T-helper 2 cell treated with Interferon-gamma antibody and Interleukin-4, amounts not matched to agents 5 μg/mL and 100 μg/mL, for 36 hours (primary cell): ENCODE results near the gene MCM3AP.
A peak's percentile ranks its signal among the peaks of the same experiment; 100 is the strongest.

Source experiments
- DNase-seq: peaks from one replicate; pipeline ENCODE4 v3.0.0; 2021; ENCODE audit warnings: low spot score
- H3K27ac Mint-ChIP-seq: one replicate; pipeline ENCODE4 v1.8.0; 2021; ENCODE audit warnings: mild to moderate bottlenecking, mixed read lengths
- H3K27me3 Mint-ChIP-seq: one replicate; pipeline ENCODE4 v1.8.0; 2021; ENCODE audit warnings: low read depth, mixed read lengths
- H3K36me3 Mint-ChIP-seq: one replicate; pipeline ENCODE4 v1.8.0; 2021; ENCODE audit warnings: low read depth, mixed read lengths
- H3K4me1 Mint-ChIP-seq: one replicate; pipeline ENCODE4 v1.8.0; 2021; ENCODE audit warnings: low read depth, mixed read lengths
- H3K4me3 Mint-ChIP-seq: one replicate; pipeline ENCODE4 v1.8.0; 2022; ENCODE audit warnings: mild to moderate bottlenecking, moderate library complexity, mixed read lengths
- H3K9me3 Mint-ChIP-seq: one replicate; pipeline ENCODE4 v1.8.0; 2021; ENCODE audit warnings: mixed read lengths

MCM3AP gene

DNA sequence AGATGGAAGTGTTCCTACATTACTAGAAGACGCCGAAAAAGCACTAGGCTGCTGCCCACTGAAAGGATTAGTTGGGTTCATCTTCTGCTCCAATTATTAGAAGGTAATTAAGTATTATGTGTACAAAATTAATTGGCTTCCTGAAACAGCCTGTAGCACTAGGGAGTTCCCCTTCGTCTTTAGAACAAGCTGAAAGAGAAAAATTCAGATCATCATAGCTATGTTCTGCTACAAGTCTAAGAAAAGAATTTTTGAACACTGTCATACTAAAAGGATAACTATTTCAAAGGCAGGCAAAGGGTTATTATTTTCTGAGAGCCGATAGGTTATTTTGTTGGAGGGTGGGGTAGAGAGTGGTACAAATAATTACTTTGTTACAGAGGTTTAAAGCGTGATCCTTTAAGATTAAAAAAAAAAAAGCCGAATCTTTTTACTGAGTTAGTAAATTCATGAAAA is at the start of gene MCM3AP:
Gene MCM3AP (minus strand): TSS at position 406 of the 456 bp plus-strand sequence. CDS start 325 bp downstream, at position 81.
- H3K4me3 Mint-ChIP-seq: peak within 1 kb of the TSS; percentile 97
- H3K27ac Mint-ChIP-seq: peak within 1 kb of the TSS; percentile 97
- H3K4me1 Mint-ChIP-seq: peaks cover 37% of the 10 kb centered on the region
- no peak for DNase-seq
- peaks cover 40% of the 10 kb centered on the region for H3K36me3 Mint-ChIP-seq
- H3K27me3 Mint-ChIP-seq: no peaks in the 10 kb centered on the region
- no peaks in the 10 kb centered on the region for H3K9me3 Mint-ChIP-seq

DNA sequence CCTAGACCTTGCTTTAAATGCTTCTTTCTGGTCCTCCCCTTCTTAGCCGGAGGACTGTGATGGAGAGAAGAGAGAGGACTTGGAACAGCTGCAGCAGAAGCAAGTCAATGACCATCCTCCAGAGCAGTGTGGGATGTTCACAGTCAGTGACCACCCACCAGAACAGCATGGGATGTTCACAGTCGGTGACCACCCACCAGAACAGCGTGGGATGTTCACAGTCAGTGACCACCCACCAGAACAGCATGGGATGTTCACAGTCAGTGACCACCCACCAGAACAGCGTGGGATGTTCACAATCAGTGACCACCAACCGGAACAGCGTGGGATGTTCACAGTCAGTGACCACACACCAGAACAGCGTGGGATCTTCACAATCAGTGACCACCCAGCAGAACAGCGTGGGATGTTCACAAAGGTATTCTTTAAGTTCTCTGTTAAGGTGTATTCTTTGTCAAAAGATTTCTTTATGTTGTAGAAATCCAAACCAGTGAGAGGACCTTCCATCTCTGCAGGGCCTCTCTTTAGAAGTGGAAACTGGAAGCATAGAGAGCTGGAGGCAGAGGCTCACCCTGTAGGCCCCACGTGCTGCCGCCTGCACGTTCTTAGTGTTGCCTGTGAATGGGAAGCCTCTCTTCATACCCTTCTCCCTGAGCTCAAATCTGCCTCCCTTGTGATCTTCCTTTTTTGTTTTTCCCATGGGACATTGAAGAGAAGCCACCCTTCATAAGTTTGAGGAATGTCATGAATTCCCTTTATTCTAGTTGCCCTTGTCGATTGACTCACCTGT is 49.1 kb upstream of the MCM3AP start:
- DNase-seq: no peak
- H3K27ac Mint-ChIP-seq: no peak overlapping the region
- no peaks in the 10 kb centered on the region for H3K4me1 Mint-ChIP-seq
- H3K36me3 Mint-ChIP-seq: peaks cover 39% of the 10 kb centered on the region
- H3K27me3 Mint-ChIP-seq: no peaks in the 10 kb centered on the region
- H3K4me3 Mint-ChIP-seq: no peak overlapping the region
- no peaks in the 10 kb centered on the region for H3K9me3 Mint-ChIP-seq

DNA sequence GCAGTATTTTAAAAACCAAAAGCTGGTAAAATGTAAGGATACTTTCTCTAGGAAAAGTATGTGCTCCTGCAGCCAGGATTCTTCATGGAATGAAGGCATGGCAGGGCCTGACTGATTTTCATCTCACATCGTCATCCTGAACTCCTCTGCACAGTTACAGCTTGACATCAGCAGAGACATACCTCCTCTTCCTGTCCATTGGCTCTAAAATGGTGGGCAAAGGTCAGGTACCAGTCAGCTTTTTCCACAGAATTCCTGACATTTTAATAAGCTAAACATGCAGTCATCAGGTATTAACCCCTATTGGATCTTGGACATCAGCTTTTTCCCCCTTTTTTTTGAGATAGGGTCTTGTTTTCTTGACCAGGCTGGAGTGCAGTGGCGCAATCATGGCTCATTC is 44.4 kb upstream of the MCM3AP start:
- Mint-ChIP-seq H3K36me3 (peaks cover 34% of the 10 kb centered on the region), H3K4me1 (peaks cover 14% of the 10 kb centered on the region), H3K9me3 (no peaks in the 10 kb centered on the region), H3K27me3 (no peaks in the 10 kb centered on the region), H3K27ac (no peak overlapping the region), H3K4me3 (no peak overlapping the region)
- no peak for DNase-seq

DNA sequence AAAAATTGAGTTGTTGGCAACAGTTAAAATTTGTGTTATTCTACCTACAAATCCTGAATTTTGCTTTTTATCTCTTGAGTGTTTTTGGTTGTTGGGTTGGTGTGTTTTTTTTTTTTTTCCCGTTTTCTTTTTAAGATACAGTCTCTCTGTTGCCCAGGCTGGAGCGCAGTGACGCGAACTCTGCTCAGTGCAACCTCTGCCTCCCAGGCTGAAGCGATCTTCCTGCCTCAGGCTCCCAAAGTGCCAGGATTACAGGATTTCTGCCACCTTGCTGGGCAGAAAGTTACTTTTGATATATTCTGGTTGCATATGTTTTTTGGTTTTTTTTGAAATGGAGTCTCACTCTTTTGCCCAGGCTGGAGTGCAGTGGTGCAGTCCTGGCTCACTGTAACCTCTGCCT is 42.7 kb upstream of the MCM3AP start:
- H3K27me3 Mint-ChIP-seq: no peaks in the 10 kb centered on the region
- H3K27ac Mint-ChIP-seq: no peak overlapping the region
- H3K4me3 Mint-ChIP-seq: no peak overlapping the region
- H3K9me3 Mint-ChIP-seq: no peaks in the 10 kb centered on the region
- peaks cover 14% of the 10 kb centered on the region for H3K4me1 Mint-ChIP-seq
- DNase-seq: no peak
- peaks cover 34% of the 10 kb centered on the region for H3K36me3 Mint-ChIP-seq

DNA sequence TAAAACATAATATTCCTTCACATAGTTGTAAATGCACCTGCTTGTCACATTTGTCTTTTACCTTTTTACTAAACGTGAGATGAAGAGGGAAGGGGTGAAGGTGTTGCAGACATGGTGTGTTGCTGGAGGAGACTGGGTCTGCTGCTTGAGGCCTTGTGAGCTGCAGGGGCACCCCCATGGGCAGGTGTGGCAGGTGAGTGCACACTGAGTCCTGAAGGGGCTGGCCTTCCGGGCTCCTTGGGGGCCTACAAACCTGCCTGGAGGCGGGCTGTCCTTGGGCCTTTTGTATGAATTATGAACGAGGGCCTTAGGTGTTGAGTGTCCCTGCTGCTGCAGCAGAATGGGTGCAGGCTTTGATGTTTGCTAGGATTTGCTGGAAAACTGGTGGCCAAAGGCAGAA is 42.3 kb upstream of the MCM3AP start:
- Mint-ChIP-seq H3K9me3 (no peaks in the 10 kb centered on the region), H3K27me3 (no peaks in the 10 kb centered on the region), H3K4me1 (peaks cover 14% of the 10 kb centered on the region), H3K4me3 (no peak overlapping the region), H3K36me3 (peaks cover 37% of the 10 kb centered on the region), H3K27ac (no peak overlapping the region)
- no peak for DNase-seq

DNA sequence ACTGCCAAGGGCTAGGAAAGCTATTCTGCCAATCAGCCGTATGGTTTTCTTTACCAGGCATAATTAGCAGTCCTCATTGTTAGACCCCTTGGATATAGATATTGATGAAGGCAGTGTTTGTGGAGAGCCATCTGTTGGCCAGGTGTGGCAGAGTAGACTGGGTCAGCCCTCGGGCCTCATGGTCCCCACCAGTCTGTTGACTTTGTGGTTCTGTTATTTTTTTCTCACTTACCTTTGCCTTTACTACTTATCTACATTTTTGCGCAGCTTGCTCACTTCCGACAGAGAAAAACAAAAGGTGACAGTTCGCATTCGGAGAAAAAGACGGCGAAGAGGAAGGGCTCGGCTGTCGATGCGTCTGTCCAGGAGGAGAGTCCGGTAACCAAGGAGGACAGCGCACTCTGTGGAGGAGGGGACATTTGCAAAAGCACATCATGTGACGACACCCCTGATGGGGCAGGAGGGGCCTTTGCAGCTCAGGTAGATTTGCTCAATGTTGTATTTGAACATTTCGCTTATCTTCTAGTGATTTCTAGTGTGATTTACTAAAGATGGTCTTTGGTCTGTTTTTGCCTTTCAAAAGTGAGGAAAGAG is 40.8 kb upstream of the MCM3AP start:
- Mint-ChIP-seq H3K27ac (peak overlapping the region; percentile 31), H3K27me3 (no peaks in the 10 kb centered on the region), H3K4me3 (peak overlapping the region; percentile 61), H3K36me3 (peaks cover 49% of the 10 kb centered on the region), H3K9me3 (no peaks in the 10 kb centered on the region), H3K4me1 (peaks cover 24% of the 10 kb centered on the region)
- DNase-seq: no peak

DNA sequence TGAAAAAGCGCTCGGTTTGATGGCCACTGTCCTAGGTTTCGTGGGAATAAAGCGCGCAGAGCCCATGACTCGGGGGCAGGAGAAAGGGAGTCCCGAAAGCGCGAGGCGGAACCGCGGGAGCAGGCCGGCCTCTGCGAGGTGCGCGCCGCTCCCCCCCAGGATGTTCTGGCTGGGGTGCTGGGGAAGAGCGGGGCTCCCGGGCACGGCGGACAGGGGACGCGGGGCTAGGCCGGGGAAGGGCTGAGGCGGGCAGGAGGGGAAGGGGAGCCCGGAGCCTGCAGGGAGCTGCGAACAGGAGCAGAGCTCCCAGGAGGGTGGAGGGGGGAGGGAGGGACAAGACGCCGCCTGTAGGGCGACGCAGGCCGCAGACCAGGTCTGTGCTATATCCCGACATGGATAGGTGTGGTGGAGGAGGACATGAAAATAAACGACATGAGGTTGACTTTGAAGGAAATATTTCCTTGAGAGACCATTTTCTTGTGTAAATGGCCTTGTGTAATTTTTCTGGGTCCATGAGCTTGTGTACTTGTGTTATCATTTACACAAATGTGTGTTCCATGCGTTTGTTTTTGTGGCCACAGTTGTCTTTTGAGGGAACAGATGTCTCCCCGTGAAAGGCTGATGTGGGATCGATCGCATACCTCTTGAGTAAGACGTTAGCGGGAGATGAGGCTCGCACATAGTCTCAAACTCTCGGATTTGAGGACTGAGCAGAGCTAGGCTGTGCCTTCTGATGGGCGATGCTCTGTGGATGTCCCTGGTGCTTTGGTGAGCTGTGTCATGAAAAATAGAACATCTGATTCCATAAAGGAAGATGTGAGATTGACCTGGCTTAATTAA is 39.9 kb upstream of the MCM3AP start:
- no peaks in the 10 kb centered on the region for H3K27me3 Mint-ChIP-seq
- H3K36me3 Mint-ChIP-seq: peaks cover 51% of the 10 kb centered on the region
- peak overlapping the region; percentile 87 for H3K27ac Mint-ChIP-seq
- H3K4me1 Mint-ChIP-seq: peaks cover 32% of the 10 kb centered on the region
- no peaks in the 10 kb centered on the region for H3K9me3 Mint-ChIP-seq
- peak; percentile 35 for DNase-seq
- H3K4me3 Mint-ChIP-seq: peak overlapping the region; percentile 87

DNA sequence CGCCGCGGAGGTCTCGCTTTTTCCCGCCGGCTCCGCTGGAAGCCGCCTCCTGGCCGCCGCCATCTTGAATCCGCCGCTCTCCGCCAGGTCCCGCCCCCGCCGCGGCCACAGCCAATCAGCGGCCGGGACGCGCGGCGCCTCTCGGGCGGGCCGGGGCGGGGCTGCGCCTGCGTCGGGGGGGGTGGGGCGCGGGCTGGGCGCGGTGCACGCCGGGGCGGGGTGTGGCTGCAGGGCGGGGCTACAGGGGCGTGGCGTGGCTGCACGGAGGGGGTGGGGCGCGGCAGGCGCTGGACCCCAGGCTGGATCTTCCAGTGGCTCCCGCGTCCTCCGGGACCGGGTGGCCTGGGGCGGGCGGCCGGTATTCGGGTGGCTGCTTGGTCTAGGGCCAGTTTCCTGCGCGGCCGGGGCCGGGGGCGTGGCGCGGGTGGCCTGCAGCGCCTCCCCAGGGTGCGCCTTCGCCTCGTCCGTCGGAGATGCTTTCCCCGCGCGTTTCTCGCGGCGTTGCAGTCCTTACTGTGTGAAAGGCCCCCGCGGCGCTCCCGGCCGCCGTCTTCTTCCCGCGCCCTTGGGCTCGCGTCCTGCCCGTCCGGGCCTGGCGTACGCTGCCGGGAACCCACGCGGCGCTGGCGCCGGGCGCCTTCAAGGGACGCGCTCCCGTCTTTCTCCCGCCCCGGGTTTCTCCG is 39.1 kb upstream of the MCM3AP start:
- H3K4me1 Mint-ChIP-seq: peaks cover 32% of the 10 kb centered on the region
- peak overlapping the region; percentile 97 for H3K27ac Mint-ChIP-seq
- no peaks in the 10 kb centered on the region for H3K9me3 Mint-ChIP-seq
- peak; percentile 82 for DNase-seq
- H3K36me3 Mint-ChIP-seq: peaks cover 53% of the 10 kb centered on the region
- peak overlapping the region; percentile 90 for H3K4me3 Mint-ChIP-seq
- H3K27me3 Mint-ChIP-seq: no peaks in the 10 kb centered on the region

DNA sequence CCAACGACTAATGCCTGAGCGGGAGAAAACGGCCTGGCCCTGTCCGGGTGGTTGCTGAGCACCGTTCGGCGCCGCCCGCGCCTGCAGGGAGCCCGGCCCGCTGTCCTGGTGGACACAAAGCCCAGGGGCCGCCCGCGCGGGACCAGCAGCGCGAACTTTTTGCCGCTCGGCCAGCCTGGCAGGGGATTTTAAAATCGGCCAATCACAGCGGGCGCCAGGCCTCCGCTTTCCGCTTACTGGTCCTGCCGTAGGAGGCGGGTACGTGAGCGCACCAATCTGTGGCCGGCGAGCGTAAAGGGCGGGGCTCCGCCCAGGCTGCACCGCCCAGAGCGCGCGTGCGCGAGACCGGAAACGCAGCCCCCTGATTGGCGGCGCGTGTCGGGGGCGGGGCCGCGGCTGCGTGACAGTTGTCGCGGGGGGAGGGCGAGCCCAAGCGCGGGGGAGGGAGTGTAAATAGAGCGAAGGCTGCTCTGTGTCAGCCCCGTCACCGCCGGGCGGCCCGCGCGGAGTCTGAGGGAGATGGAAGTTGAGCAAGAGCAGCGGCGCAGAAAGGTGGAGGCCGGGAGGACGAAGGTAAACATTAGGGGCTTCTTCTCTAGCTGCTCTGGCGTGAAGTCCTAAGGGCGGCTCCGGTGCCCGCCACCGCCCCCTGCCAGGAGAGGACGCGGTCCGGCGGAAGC is 38.4 kb upstream of the MCM3AP start, which contains the start of the genes C21orf58 and PCNT:
Gene C21orf58 (minus strand): TSS at position 161 of the 680 bp plus-strand sequence. CDS start 1,132 bp downstream, outside the sequence.
Gene PCNT (plus strand): TSS at position 447 of the 680 bp plus-strand sequence. CDS start 73 bp downstream, at position 520.
- peak; percentile 99 for DNase-seq
- Mint-ChIP-seq H3K4me3 (peak within 1 kb of the TSS; percentile 90), H3K36me3 (peaks cover 50% of the 10 kb centered on the region), H3K27ac (peak within 1 kb of the TSS; percentile 97), H3K9me3 (no peaks in the 10 kb centered on the region), H3K27me3 (no peaks in the 10 kb centered on the region), H3K4me1 (peaks cover 38% of the 10 kb centered on the region)

DNA sequence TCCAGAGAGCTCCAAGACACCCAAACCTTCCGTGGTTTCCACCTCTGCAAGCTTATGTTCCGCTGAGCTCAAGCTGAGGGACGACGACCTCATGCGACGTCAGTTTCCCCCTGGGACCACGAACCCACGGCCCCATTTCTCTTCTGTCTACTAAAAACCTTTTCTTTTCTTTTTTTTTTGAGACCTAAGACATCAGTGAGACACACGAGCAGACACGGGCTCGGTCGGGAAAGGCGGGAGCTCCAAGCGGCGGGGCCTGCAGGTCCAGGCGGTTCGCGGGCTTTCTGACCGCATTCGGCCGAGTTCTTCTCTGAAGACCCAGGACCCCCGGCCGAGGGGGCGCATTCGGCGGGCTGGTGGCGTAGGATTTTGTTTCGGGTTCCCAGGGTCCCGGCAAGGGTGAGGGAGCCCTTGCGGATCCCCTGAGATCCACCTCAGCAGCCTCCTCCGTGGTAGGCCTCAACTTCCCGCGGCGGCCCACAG is 37.9 kb upstream of the MCM3AP start:
- peak overlapping the region; percentile 90 for H3K4me3 Mint-ChIP-seq
- no peaks in the 10 kb centered on the region for H3K27me3 Mint-ChIP-seq
- peaks cover 46% of the 10 kb centered on the region for H3K36me3 Mint-ChIP-seq
- no peaks in the 10 kb centered on the region for H3K9me3 Mint-ChIP-seq
- H3K4me1 Mint-ChIP-seq: peaks cover 38% of the 10 kb centered on the region
- DNase-seq: no peak
- peak overlapping the region; percentile 90 for H3K27ac Mint-ChIP-seq

DNA sequence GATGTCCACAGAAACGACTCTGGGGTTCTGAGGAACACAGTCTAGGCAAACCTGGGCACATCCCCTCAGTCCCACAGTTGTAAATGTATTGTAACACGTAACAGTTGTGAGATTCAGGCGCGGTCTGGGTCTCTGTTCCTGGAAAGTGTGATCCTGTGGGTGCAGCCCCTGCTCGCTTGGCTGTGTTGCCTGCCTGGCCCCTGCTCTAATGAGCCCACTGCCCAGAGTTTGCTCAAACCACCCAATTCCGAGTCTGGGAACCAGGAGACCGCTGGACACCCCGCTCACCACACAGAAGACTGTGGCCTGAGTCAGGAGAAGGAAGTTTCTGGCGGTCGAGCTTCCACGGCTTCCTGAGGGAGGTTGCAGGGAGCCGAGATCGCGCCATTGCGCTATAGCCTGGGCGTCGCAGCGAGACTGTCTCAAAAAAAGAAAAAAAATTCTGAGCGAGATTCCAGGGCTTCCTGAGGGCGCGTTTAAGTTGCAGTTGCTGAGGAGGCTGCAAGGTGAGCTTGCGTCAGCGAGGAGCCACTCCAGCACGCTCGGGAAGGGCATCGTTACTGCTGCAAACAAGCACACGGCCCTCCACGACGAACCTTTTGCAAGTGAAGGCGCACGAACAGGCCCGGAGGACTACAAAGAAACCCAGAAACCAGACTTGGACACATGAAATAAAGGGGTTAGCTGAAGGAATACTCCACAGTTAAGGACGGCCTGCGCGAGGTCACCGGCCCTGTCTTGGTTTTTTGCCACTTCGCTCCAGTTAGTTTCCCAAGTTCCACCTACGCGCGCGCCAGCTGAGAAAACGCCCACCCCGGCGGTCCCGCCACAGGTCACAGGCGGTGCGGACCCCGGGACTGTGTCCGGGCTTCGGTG is 37.2 kb upstream of the MCM3AP start:
- no peaks in the 10 kb centered on the region for H3K27me3 Mint-ChIP-seq
- peak overlapping the region; percentile 90 for H3K27ac Mint-ChIP-seq
- no peaks in the 10 kb centered on the region for H3K9me3 Mint-ChIP-seq
- peaks cover 37% of the 10 kb centered on the region for H3K4me1 Mint-ChIP-seq
- H3K4me3 Mint-ChIP-seq: peak overlapping the region; percentile 90
- DNase-seq: peak; percentile 17
- H3K36me3 Mint-ChIP-seq: peaks cover 41% of the 10 kb centered on the region

DNA sequence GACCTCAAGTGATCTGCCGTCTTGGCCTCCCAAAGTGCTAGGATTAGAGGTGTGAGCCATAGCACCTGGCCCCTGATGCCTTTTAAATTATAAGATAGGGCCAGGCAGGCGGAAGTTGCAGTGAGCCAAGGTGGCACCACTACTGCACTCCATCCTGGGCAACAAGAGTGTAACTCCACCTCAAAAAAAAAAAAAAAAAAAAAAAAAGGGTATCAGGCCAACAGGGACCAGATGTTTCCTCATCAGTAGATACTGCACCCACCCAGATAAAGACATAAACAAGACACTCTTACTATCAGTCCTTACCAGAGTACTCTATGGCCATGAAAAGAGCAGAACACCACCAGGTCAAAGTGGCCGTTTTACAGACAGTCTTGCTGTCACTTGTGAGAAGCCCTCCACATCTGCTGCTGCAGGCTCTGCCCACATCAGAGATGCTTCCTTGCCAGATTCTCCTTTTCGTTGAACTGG is 35.0 kb upstream of the MCM3AP start:
- Mint-ChIP-seq H3K4me3 (peak overlapping the region; percentile 90), H3K27ac (peak overlapping the region; percentile 49), H3K4me1 (peaks cover 24% of the 10 kb centered on the region), H3K9me3 (no peaks in the 10 kb centered on the region), H3K27me3 (no peaks in the 10 kb centered on the region), H3K36me3 (peaks cover 33% of the 10 kb centered on the region)
- DNase-seq: no peak
